HEK293T (cell line): Measurements from ENCODE around the gene KIFBP.

Experiments used
- BHLHE40 ChIP-seq: fragments of 450-650 bp; IDR thresholded peaks from 2 replicates; pipeline ENCODE4 v1.6.1; 2016; ENCODE audit warnings: mild to moderate bottlenecking, moderate library complexity, borderline replicate concordance
- CTBP1 ChIP-seq: fragments of 450-650 bp; IDR thresholded peaks from 2 replicates; pipeline ENCODE4 v1.6.1; 2016; ENCODE audit warnings: borderline replicate concordance
- ELF4 ChIP-seq: fragments of 450-650 bp; IDR thresholded peaks from 2 replicates; pipeline ENCODE4 v1.6.1; 2017; ENCODE audit warnings: antibody characterized with exemption
- FOXA1 ChIP-seq: fragments of 450-650 bp; IDR thresholded peaks from 2 replicates; pipeline ENCODE4 v1.6.1; 2016; ENCODE audit warnings: mild to moderate bottlenecking
- FOXK2 ChIP-seq: fragments of 450-650 bp; IDR thresholded peaks from 2 replicates; pipeline ENCODE4 v1.6.1; 2016; ENCODE audit warnings: mild to moderate bottlenecking
- FOXM1 ChIP-seq: fragments of 450-650 bp; IDR thresholded peaks from 2 replicates; pipeline ENCODE4 v1.6.1; 2017; ENCODE audit warnings: mild to moderate bottlenecking, borderline replicate concordance
- HDGF ChIP-seq: fragments of 450-650 bp; IDR thresholded peaks from 2 replicates; pipeline ENCODE4 v1.6.1; 2017; ENCODE audit warnings: antibody characterized with exemption, borderline replicate concordance
- L3MBTL2 ChIP-seq: fragments of 450-650 bp; conservative IDR thresholded peaks from 2 replicates; pipeline ENCODE4 v1.6.1; 2016; ENCODE audit warnings: mild to moderate bottlenecking
- LEF1 ChIP-seq: fragments of 450-650 bp; IDR thresholded peaks from 2 replicates; pipeline ENCODE4 v1.6.1; 2017; ENCODE audit warnings: mild to moderate bottlenecking, borderline replicate concordance
- NFRKB ChIP-seq: fragments of 450-650 bp; IDR thresholded peaks from 2 replicates; pipeline ENCODE4 v1.6.1; 2016; ENCODE audit warnings: mild to moderate bottlenecking, moderate library complexity
- SP1 ChIP-seq: fragments of 450-650 bp; IDR thresholded peaks from 2 replicates; pipeline ENCODE4 v1.6.1; 2017
- TARDBP ChIP-seq: fragments of 450-650 bp; IDR thresholded peaks from 2 replicates; pipeline ENCODE4 v1.6.1; 2016
- TF ChIP-seq, protein P1 (sequence below): fragments of 450-650 bp; IDR thresholded peaks from 2 replicates; pipeline ENCODE4 v1.6.1; 2016

- no peak for TF ChIP-seq NFRKB
- no peak for TF ChIP-seq BHLHE40
- TF ChIP-seq TARDBP: no peak
- no peak for TF ChIP-seq FOXM1
- no peak for TF ChIP-seq HDGF
- TF ChIP-seq SP1: no peak
- TF ChIP-seq FOXK2: no peak
- TF ChIP-seq, protein P1, sequence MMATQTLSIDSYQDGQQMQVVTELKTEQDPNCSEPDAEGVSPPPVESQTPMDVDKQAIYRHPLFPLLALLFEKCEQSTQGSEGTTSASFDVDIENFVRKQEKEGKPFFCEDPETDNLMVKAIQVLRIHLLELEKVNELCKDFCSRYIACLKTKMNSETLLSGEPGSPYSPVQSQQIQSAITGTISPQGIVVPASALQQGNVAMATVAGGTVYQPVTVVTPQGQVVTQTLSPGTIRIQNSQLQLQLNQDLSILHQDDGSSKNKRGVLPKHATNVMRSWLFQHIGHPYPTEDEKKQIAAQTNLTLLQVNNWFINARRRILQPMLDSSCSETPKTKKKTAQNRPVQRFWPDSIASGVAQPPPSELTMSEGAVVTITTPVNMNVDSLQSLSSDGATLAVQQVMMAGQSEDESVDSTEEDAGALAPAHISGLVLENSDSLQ: no peak
- no peak for TF ChIP-seq LEF1
- TF ChIP-seq CTBP1: no peak
- TF ChIP-seq ELF4: no peak
- no peak for TF ChIP-seq FOXA1
- TF ChIP-seq L3MBTL2: no peak
Measured at GRCh38 chr10:69044546-69044945, 55.9 kb downstream of the KIFBP start.
